UCSD-AML1 (cell line): ENCODE results near the gene HEXIM1.

Experiments
- DNase-seq: peaks from one replicate; lab custom pipeline; 2025; ENCODE audit not compliant: unreplicated experiment; lab: John Stamatoyannopoulos, UW

The HEXIM1 gene

GRCh38 chr17:45128989-45129388 is 19.3 kb upstream of the HEXIM1 start:
- no peak for DNase-seq

- no peak for DNase-seq
Observed at GRCh38 chr17:45129426-45129939, 18.8 kb upstream of the HEXIM1 start.

GRCh38 chr17:45129940-45130680 is 18.2 kb upstream of the HEXIM1 start:
- DNase-seq: no peak

- no peak for DNase-seq
Observed at GRCh38 chr17:45130681-45131615, 17.3 kb upstream of the HEXIM1 start.

GRCh38 chr17:45131616-45132319 is 16.5 kb upstream of the HEXIM1 start:
- DNase-seq: peak; percentile 52

GRCh38 chr17:45132320-45132571 is 16.0 kb upstream of the HEXIM1 start, which contains the start of gene PLCD3:
TSS of gene PLCD3 (minus strand) at chr17:45132515. CDS start at chr17:45132410, 105 bp downstream.
- no peak for DNase-seq

- DNase-seq: peak; percentile 76
Observed at GRCh38 chr17:45132572-45133463, 15.5 kb upstream of the HEXIM1 start.

- DNase-seq: peak; percentile 96
Observed at GRCh38 chr17:45135192-45135977, 12.9 kb upstream of the HEXIM1 start, which contains the start of gene ACBD4. TSS of gene ACBD4 (plus strand) at chr17:45135687. CDS start at chr17:45136145, 458 bp downstream.

- no peak for DNase-seq
Observed at GRCh38 chr17:45135978-45136791, 12.1 kb upstream of the HEXIM1 start.

- no peak for DNase-seq
Observed at GRCh38 chr17:45136846-45137560, 11.3 kb upstream of the HEXIM1 start.

- DNase-seq: no peak
Observed at GRCh38 chr17:45137561-45138305, 10.5 kb upstream of the HEXIM1 start.

GRCh38 chr17:45138911-45139532 is 9.3 kb upstream of the HEXIM1 start:
- no peak for DNase-seq

- DNase-seq: no peak
Observed at GRCh38 chr17:45139533-45139920, 8.7 kb upstream of the HEXIM1 start.

GRCh38 chr17:45143094-45143670 is 5.1 kb upstream of the HEXIM1 start:
- no peak for DNase-seq

GRCh38 chr17:45143767-45144198 is 4.5 kb upstream of the HEXIM1 start:
- DNase-seq: no peak
